ENCODE data around the gene GNAQ. TPM values are rescaled to one million over a fixed set of nuclear protein-coding genes. Genes with fewer than 3 reads are reported as not detected.

The GNAQ gene
- total and polyA plus RNA-seq, 2 experiments from 2014 or later, result 21.1 to 32.8 TPM

- no peak for DNase-seq (ENCODE audit: low read depth in 1 of 2, low spot score in 1 of 2)
- H3K4me3 ChIP-seq, result no peak overlapping the region
- peaks cover 20% of the 10 kb centered on the region for H3K4me1 ChIP-seq (ENCODE audit: low read depth)
- no peaks in the 10 kb centered on the region for H3K27me3 ChIP-seq
- H3K27ac ChIP-seq, result no peak overlapping the region
- no peaks in the 10 kb centered on the region for H3K9me3 ChIP-seq (ENCODE audit: low read depth)
- no peaks in the 10 kb centered on the region for H3K36me3 ChIP-seq
- TF ChIP-seq CTCF (IDR thresholded peaks at IDR 0.05; ENCODE audit: low read depth, low read length), result no peak
These were observed 80.2 kb downstream of the GNAQ start for GRCh38 chr9:77951369-77951768.

GRCh38 chr9:77949751-77950436 lies 81.7 kb downstream of the GNAQ start:
- H3K4me1 ChIP-seq (ENCODE audit: low read depth), result peaks cover 26% of the 10 kb centered on the region
- no peak for TF ChIP-seq CTCF (IDR thresholded peaks at IDR 0.05; ENCODE audit: low read depth, low read length)
- no peaks in the 10 kb centered on the region for H3K36me3 ChIP-seq
- no peak for DNase-seq (ENCODE audit: low read depth in 1 of 2, low spot score in 1 of 2)
- H3K9me3 ChIP-seq (ENCODE audit: low read depth), result no peaks in the 10 kb centered on the region
- H3K27me3 ChIP-seq, result no peaks in the 10 kb centered on the region
- no peak overlapping the region for H3K27ac ChIP-seq
- no peak overlapping the region for H3K4me3 ChIP-seq

- peaks cover 33% of the 10 kb centered on the region for H3K4me1 ChIP-seq (ENCODE audit: low read depth)
- no peak overlapping the region for H3K4me3 ChIP-seq
- H3K36me3 ChIP-seq, result no peaks in the 10 kb centered on the region
- no peak overlapping the region for H3K27ac ChIP-seq
- no peak for TF ChIP-seq CTCF (IDR thresholded peaks at IDR 0.05; ENCODE audit: low read depth, low read length)
- H3K27me3 ChIP-seq, result no peaks in the 10 kb centered on the region
- DNase-seq (ENCODE audit: low read depth in 1 of 2, low spot score in 1 of 2), result no peak
- no peaks in the 10 kb centered on the region for H3K9me3 ChIP-seq (ENCODE audit: low read depth)
These were observed 84.0 kb downstream of the GNAQ start for GRCh38 chr9:77947651-77948050.

- Histone ChIP-seq H3K4me1 (ENCODE audit: low read depth) (peaks cover 31% of the 10 kb centered on the region), H3K9me3 (ENCODE audit: low read depth) (no peaks in the 10 kb centered on the region), H3K36me3 (no peaks in the 10 kb centered on the region), H3K27me3 (no peaks in the 10 kb centered on the region), H3K4me3 (no peak overlapping the region), H3K27ac (no peak overlapping the region)
- TF ChIP-seq CTCF (IDR thresholded peaks at IDR 0.05; ENCODE audit: low read depth, low read length), result no peak
- DNase-seq (ENCODE audit: low read depth in 1 of 2, low spot score in 1 of 2), result no peak
These were observed 84.5 kb downstream of the GNAQ start for GRCh38 chr9:77946969-77947620.

- Histone ChIP-seq H3K4me3 (no peak overlapping the region), H3K4me1 (ENCODE audit: low read depth) (peaks cover 31% of the 10 kb centered on the region), H3K36me3 (no peaks in the 10 kb centered on the region), H3K27ac (no peak overlapping the region), H3K9me3 (ENCODE audit: low read depth) (no peaks in the 10 kb centered on the region), H3K27me3 (no peaks in the 10 kb centered on the region)
- no peak for DNase-seq (ENCODE audit: low read depth in 1 of 2, low spot score in 1 of 2)
- TF ChIP-seq CTCF (IDR thresholded peaks at IDR 0.05; ENCODE audit: low read depth, low read length), result no peak
These were observed 85.3 kb downstream of the GNAQ start for GRCh38 chr9:77946296-77946695.

All from cardiac muscle cell (in vitro differentiated cells and primary cell).